Right ventricle myocardium inferior (tissue), 1 donor: ENCODE data around the gene PVALEF. TPM values are rescaled to one million over a fixed set of nuclear protein-coding genes. Genes with fewer than 3 reads are reported as not detected.
"Not testable (repeated sequence)": the region's sequence is repeated elsewhere in the genome, so short reads cannot be mapped to it uniquely, and the experiment has no call there.

Experiments used
- ATAC-seq: fragments of 200-7000 bp; cut with Tn5 transposase; one replicate; pipeline ENCODE4 v1.9.1; 2020; ENCODE audit warnings: mild to moderate bottlenecking, moderate library complexity
- DNase-seq: peaks from one replicate; pipeline ENCODE4 v3.0.0; 2021; ENCODE audit errors: missing footprints
- intact Hi-C: fragments of 100-400 bp; cut with DNase I; formaldehyde crosslinking; loops from one replicate; pipeline ENCODE4 v1.11.0; 2022
- total RNA-seq: library from RNA; stranded (reverse); fragmentation: NEBNext Ultra II Directional; extraction: Animal tissue kit (Norgen Biotek cat#: 25700); gene quantifications from one replicate; pipeline ENCODE4 v1.2.1, GENCODE V29; 2021
- donor health status: DM: no; HTN: yes; CAD: no; lungs with severe emphysema.

PVALEF gene
- total RNA-seq, 1 donor from 2014 or later, result not detected

GRCh38 chr17:81140695-81141094, 24.6 kb upstream of the PVALEF start:
- intact Hi-C loops, result no loop called here
- DNase-seq, result no peak
- ATAC-seq, result no peak

GRCh38 chr17:81142301-81143199, 22.8 kb upstream of the PVALEF start:
- intact Hi-C loops, result loop anchor here (1.0 to 2.0 kb wide), 2 partner anchors 58 to 99 kb away; no protein-coding TSS in a partner anchor

GRCh38 chr17:81143200-81143527, 22.1 kb upstream of the PVALEF start:
- DNase-seq (no peak), ATAC-seq (peak; percentile 9)
- intact Hi-C loops, result loop anchor here (2.0 kb wide), 1 partner anchor 58 kb away; no protein-coding TSS in a partner anchor

More at GRCh38 chr17:81142301-81143199, 22.8 kb upstream of the PVALEF start:
- peak; percentile 92 for ATAC-seq
- DNase-seq, result peak; percentile 91

GRCh38 chr17:81143717-81144422, 21.4 kb upstream of the PVALEF start:
- intact Hi-C loops, result loop anchor here (2.0 kb wide), 1 partner anchor 57 kb away; no protein-coding TSS in a partner anchor
- no peak for ATAC-seq
- DNase-seq, result no peak

GRCh38 chr17:81144423-81144781, 20.9 kb upstream of the PVALEF start:
- intact Hi-C loops, result no loop called here
- ATAC-seq (no peak), DNase-seq (no peak)

- DNase-seq, intact Hi-C loops, ATAC-seq: not testable (repeated sequence)
These were observed 19.1 kb upstream of the PVALEF start for GRCh38 chr17:81146208-81146607.

- intact Hi-C loops, result no loop called here
- ATAC-seq (no peak), DNase-seq (no peak)
These were observed 17.6 kb upstream of the PVALEF start for GRCh38 chr17:81147701-81148100.

- DNase-seq, result no peak
- ATAC-seq, result no peak
- intact Hi-C loops, result no loop called here
These were observed 16.7 kb upstream of the PVALEF start for GRCh38 chr17:81148571-81148970.

- DNase-seq (peak; percentile 87), ATAC-seq (no peak)
- intact Hi-C loops, result no loop called here
These were observed 16.2 kb upstream of the PVALEF start for GRCh38 chr17:81148986-81149533.

- DNase-seq (peak; percentile 91), ATAC-seq (no peak)
- intact Hi-C loops, result no loop called here
These were observed 14.8 kb upstream of the PVALEF start for GRCh38 chr17:81150377-81151077.

GRCh38 chr17:81151278-81151677, 14.0 kb upstream of the PVALEF start:
- ATAC-seq, result no peak
- DNase-seq, result peak; percentile 32
- intact Hi-C loops, result no loop called here

GRCh38 chr17:81152288-81152828, 12.9 kb upstream of the PVALEF start:
- ATAC-seq, result no peak
- DNase-seq, result peak; percentile 31
- intact Hi-C loops, result no loop called here

- intact Hi-C loops, result no loop called here
- DNase-seq (peak; percentile 48), ATAC-seq (no peak)
These were observed 11.9 kb upstream of the PVALEF start for GRCh38 chr17:81153340-81153803.

GRCh38 chr17:81154016-81154415, 11.3 kb upstream of the PVALEF start:
- intact Hi-C loops, ATAC-seq: not testable (repeated sequence)
- DNase-seq, result peak; percentile 45

GRCh38 chr17:81154961-81155360, 10.3 kb upstream of the PVALEF start:
- intact Hi-C loops, result no loop called here
- DNase-seq (peak; percentile 78), ATAC-seq (no peak)

- DNase-seq, result peak; percentile 63
- intact Hi-C loops, result no loop called here
- no peak for ATAC-seq
These were observed 8.2 kb upstream of the PVALEF start for GRCh38 chr17:81156866-81157805.

GRCh38 chr17:81157848-81158687, 7.2 kb upstream of the PVALEF start:
- ATAC-seq (no peak), DNase-seq (peak; percentile 57)
- intact Hi-C loops, result no loop called here
